GM19324 (cell line): ENCODE data around the gene NEDD8.

Experiments used
- ATAC-seq: cut with Tn5 transposase; IDR thresholded peaks from one replicate; pipeline ENCODE4 v1.9.1; 2021; ENCODE audit warnings: mild to moderate bottlenecking, moderate library complexity; ENCODE audit not compliant: unreplicated experiment, low FRiP score

Gene NEDD8

GRCh38 chr14:24264298-24264697 lies 32.1 kb upstream of the NEDD8 start:
- no peak for ATAC-seq

GRCh38 chr14:24263848-24264247 lies 31.7 kb upstream of the NEDD8 start:
- no peak for ATAC-seq

- ATAC-seq, result no peak
These were observed 30.9 kb upstream of the NEDD8 start, which contains the start of gene TGM1 for GRCh38 chr14:24262821-24263733. Gene TGM1 (minus strand): TSS chr14:24263177. CDS start chr14:24262352, 825 bp downstream.

- no peak for ATAC-seq
These were observed 29.8 kb upstream of the NEDD8 start for GRCh38 chr14:24261969-24262327.

GRCh38 chr14:24261256-24261968 lies 29.2 kb upstream of the NEDD8 start:
- no peak for ATAC-seq

- ATAC-seq, result no peak
These were observed 28.6 kb upstream of the NEDD8 start for GRCh38 chr14:24260780-24261157.

- no peak for ATAC-seq
These were observed 28.0 kb upstream of the NEDD8 start for GRCh38 chr14:24260026-24260779.

- ATAC-seq, result no peak
These were observed 27.3 kb upstream of the NEDD8 start for GRCh38 chr14:24259282-24260025.

GRCh38 chr14:24258548-24259265 lies 26.5 kb upstream of the NEDD8 start:
- no peak for ATAC-seq

- no peak for ATAC-seq
These were observed 26.0 kb upstream of the NEDD8 start for GRCh38 chr14:24258119-24258518.

GRCh38 chr14:24256960-24257359 lies 24.8 kb upstream of the NEDD8 start:
- ATAC-seq, result no peak

- no peak for ATAC-seq
These were observed 24.0 kb upstream of the NEDD8 start for GRCh38 chr14:24255931-24256711.

- no peak for ATAC-seq
These were observed 23.3 kb upstream of the NEDD8 start for GRCh38 chr14:24255438-24255837.

GRCh38 chr14:24254630-24255392 lies 22.6 kb upstream of the NEDD8 start:
- no peak for ATAC-seq

GRCh38 chr14:24253936-24254335 lies 21.8 kb upstream of the NEDD8 start:
- ATAC-seq, result no peak

- ATAC-seq, result no peak
These were observed 20.3 kb upstream of the NEDD8 start for GRCh38 chr14:24252289-24253124.

- no peak for ATAC-seq
These were observed 19.7 kb upstream of the NEDD8 start for GRCh38 chr14:24251880-24252288.
